ENCODE measurements around the gene ZNF581. TPM values are rescaled to one million over a fixed set of nuclear protein-coding genes. Genes with fewer than 3 reads are reported as not detected.

Gene ZNF581
- total RNA-seq, 1 donor from 2014 or later = 30.0 TPM

- no peak overlapping the region for H2AFZ ChIP-seq (ENCODE audit: low read depth, low read length)
- TF ChIP-seq CTCF (IDR thresholded peaks at IDR 0.05; ENCODE audit: insufficient read depth, low read depth, low read length) (no peak), EZH2 (IDR thresholded peaks at IDR 0.05; ENCODE audit: insufficient read depth, low read length) (no peak)
- Mint-ChIP-seq H3K27ac (ENCODE audit: unreplicated experiment) (peak overlapping the region; percentile 95), H3K4me3 (ENCODE audit: unreplicated experiment) (peak overlapping the region; percentile 97), H3K9me3 (ENCODE audit: unreplicated experiment) (no peaks in the 10 kb centered on the region), H3K4me1 (ENCODE audit: low read depth, unreplicated experiment) (peaks cover 19% of the 10 kb centered on the region), H3K27me3 (ENCODE audit: low read depth, unreplicated experiment) (no peaks in the 10 kb centered on the region), H3K36me3 (ENCODE audit: low read depth, unreplicated experiment) (peaks cover 12% of the 10 kb centered on the region)
- H3K9me3 ChIP-seq (ENCODE audit: insufficient read depth, low read depth, low read length) = no peaks in the 10 kb centered on the region
- H3K36me3 ChIP-seq (ENCODE audit: insufficient read depth, low read length) = peaks cover 9% of the 10 kb centered on the region
- H3K4me2 ChIP-seq (ENCODE audit: low read length) = peak overlapping the region; percentile 100
- FAIRE-seq = no peak
- H4K20me1 ChIP-seq (ENCODE audit: insufficient read depth, low read length) = peaks cover 25% of the 10 kb centered on the region
- H3K9ac ChIP-seq (ENCODE audit: low read length) = peak overlapping the region; percentile 92
- H3K4me3 ChIP-seq (ENCODE audit: insufficient read depth, low read depth, low read length) = peak overlapping the region; percentile 87
- H3K27ac ChIP-seq (ENCODE audit: low read depth, low read length) = no peak overlapping the region
- no peak for DNase-seq (ENCODE audit: low read depth)
- H3K4me1 ChIP-seq (ENCODE audit: insufficient read depth, low read length) = peaks cover 31% of the 10 kb centered on the region
- no peaks in the 10 kb centered on the region for H3K27me3 ChIP-seq (ENCODE audit: insufficient read depth, low read length)
- peaks cover 60% of the 10 kb centered on the region for H3K79me2 ChIP-seq (ENCODE audit: insufficient read depth, low read length)
Observed at GRCh38 chr19:55642153-55643002, 1.1 kb upstream of the ZNF581 start.

GRCh38 chr19:55643887-55644176, 383 bp downstream of the ZNF581 start:
- peak overlapping the region; percentile 87 for H3K4me3 ChIP-seq (ENCODE audit: insufficient read depth, low read depth, low read length)
- Mint-ChIP-seq H3K27ac (ENCODE audit: unreplicated experiment) (peak overlapping the region; percentile 94), H3K4me1 (ENCODE audit: low read depth, unreplicated experiment) (peaks cover 18% of the 10 kb centered on the region)

More at GRCh38 chr19:55643887-55644176, 383 bp downstream of the ZNF581 start:
- H3K27me3 Mint-ChIP-seq (ENCODE audit: low read depth, unreplicated experiment) = no peaks in the 10 kb centered on the region
- Histone ChIP-seq H3K9ac (ENCODE audit: low read length) (peak overlapping the region; percentile 92), H3K4me1 (ENCODE audit: insufficient read depth, low read length) (peaks cover 39% of the 10 kb centered on the region), H2AFZ (ENCODE audit: low read depth, low read length) (no peak overlapping the region), H3K4me2 (ENCODE audit: low read length) (peak overlapping the region; percentile 100), H3K27ac (ENCODE audit: low read depth, low read length) (peak overlapping the region; percentile 41), H3K79me2 (ENCODE audit: insufficient read depth, low read length) (peaks cover 51% of the 10 kb centered on the region), H3K9me3 (ENCODE audit: insufficient read depth, low read depth, low read length) (no peaks in the 10 kb centered on the region), H4K20me1 (ENCODE audit: insufficient read depth, low read length) (peaks cover 25% of the 10 kb centered on the region), H3K27me3 (ENCODE audit: insufficient read depth, low read length) (no peaks in the 10 kb centered on the region), H3K36me3 (ENCODE audit: insufficient read depth, low read length) (peaks cover 9% of the 10 kb centered on the region)
- peak overlapping the region; percentile 97 for H3K4me3 Mint-ChIP-seq (ENCODE audit: unreplicated experiment)
- no peak for TF ChIP-seq EZH2 (IDR thresholded peaks at IDR 0.05; ENCODE audit: insufficient read depth, low read length)
- TF ChIP-seq CTCF (IDR thresholded peaks at IDR 0.05; ENCODE audit: insufficient read depth, low read depth, low read length) = no peak
- FAIRE-seq = no peak
- H3K9me3 Mint-ChIP-seq (ENCODE audit: unreplicated experiment) = no peaks in the 10 kb centered on the region
- DNase-seq (ENCODE audit: low read depth) = no peak
- peaks cover 8% of the 10 kb centered on the region for H3K36me3 Mint-ChIP-seq (ENCODE audit: low read depth, unreplicated experiment)
